ENCODE results near the gene BABAM1. TPM values are rescaled to one million over a fixed set of nuclear protein-coding genes. Genes with fewer than 3 reads are reported as not detected.

BABAM1 gene
- total RNA-seq, 1 donor from 2014 or later: 79.1 TPM

- Mint-ChIP-seq H3K4me3 (no peak overlapping the region), H3K27ac (ENCODE audit: unreplicated experiment) (no peak overlapping the region), H3K9me3 (no peaks in the 10 kb centered on the region), H3K36me3 (ENCODE audit: low read depth) (no peaks in the 10 kb centered on the region), H3K4me1 (peaks cover 6% of the 10 kb centered on the region), H3K27me3 (ENCODE audit: low read depth) (peaks cover 2% of the 10 kb centered on the region)
- DNase-seq (ENCODE audit: low read depth, low spot score): no peak
- TF ChIP-seq, protein P1, sequence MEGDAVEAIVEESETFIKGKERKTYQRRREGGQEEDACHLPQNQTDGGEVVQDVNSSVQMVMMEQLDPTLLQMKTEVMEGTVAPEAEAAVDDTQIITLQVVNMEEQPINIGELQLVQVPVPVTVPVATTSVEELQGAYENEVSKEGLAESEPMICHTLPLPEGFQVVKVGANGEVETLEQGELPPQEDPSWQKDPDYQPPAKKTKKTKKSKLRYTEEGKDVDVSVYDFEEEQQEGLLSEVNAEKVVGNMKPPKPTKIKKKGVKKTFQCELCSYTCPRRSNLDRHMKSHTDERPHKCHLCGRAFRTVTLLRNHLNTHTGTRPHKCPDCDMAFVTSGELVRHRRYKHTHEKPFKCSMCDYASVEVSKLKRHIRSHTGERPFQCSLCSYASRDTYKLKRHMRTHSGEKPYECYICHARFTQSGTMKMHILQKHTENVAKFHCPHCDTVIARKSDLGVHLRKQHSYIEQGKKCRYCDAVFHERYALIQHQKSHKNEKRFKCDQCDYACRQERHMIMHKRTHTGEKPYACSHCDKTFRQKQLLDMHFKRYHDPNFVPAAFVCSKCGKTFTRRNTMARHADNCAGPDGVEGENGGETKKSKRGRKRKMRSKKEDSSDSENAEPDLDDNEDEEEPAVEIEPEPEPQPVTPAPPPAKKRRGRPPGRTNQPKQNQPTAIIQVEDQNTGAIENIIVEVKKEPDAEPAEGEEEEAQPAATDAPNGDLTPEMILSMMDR (conservative IDR thresholded peaks at IDR 0.05): no peak
Observed at GRCh38 chr19:17259934-17260333, 7.3 kb upstream of the BABAM1 start.

GRCh38 chr19:17260842-17261325 is 6.4 kb upstream of the BABAM1 start:
- Mint-ChIP-seq H3K27ac (ENCODE audit: unreplicated experiment) (peak overlapping the region; percentile 52), H3K36me3 (ENCODE audit: low read depth) (no peaks in the 10 kb centered on the region), H3K27me3 (ENCODE audit: low read depth) (peaks cover 2% of the 10 kb centered on the region), H3K9me3 (no peaks in the 10 kb centered on the region), H3K4me3 (no peak overlapping the region), H3K4me1 (peaks cover 6% of the 10 kb centered on the region)
- TF ChIP-seq, protein P1 (conservative IDR thresholded peaks at IDR 0.05): peak; percentile 98
- peak; percentile 88 for DNase-seq (ENCODE audit: low read depth, low spot score)

GRCh38 chr19:17262557-17262956 is 4.7 kb upstream of the BABAM1 start:
- peaks cover 13% of the 10 kb centered on the region for H3K4me1 Mint-ChIP-seq
- DNase-seq (ENCODE audit: low read depth, low spot score): no peak
- no peak overlapping the region for H3K27ac Mint-ChIP-seq (ENCODE audit: unreplicated experiment)

DNA sequence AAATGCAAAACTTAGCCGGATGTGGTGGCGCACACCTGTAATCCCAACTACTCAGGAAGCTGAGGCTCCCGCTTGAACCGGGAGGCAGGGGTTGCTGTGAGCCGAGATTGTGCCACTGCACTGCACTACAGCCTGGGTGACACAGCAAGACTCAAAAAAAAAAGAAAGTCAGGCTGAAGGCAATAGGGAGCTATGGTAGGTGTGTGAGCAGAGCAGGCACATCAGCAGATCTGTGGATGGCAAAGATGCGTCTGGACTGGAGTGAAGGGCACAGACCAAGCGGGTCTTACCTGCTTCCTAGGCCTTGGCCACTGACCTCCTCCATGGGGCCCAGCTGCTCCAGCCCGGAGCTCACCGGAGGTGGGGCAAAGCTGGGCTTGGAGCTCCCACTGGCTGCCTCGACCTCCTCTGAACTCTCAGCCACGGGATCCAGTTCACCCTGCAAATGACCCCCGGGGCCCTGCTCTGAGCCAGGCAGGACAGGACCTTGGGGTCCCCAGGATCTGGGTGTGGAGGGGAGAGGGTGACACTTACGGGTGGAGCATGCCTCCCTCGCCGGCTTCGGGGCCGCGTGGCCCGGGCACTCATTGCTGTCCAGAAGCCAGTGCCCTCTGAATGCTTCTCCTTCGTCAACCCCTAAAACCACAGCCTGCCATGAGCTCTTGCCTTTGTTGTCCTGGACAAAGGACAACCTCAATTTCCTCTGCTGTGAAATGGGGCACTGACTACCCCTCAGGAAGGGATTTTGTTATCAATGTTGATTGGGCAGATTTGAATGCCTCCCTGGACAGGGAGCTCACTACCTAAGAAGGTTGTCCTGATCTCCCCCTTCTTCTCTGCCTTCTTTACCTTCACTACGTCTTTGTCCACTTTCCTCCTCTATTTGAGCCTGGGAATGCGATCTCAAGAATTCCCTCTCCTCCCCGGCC is 3.3 kb upstream of the BABAM1 start:
- Mint-ChIP-seq H3K4me1 (peaks cover 20% of the 10 kb centered on the region), H3K9me3 (peaks cover 5% of the 10 kb centered on the region), H3K4me3 (no peak overlapping the region), H3K27me3 (ENCODE audit: low read depth) (peaks cover 5% of the 10 kb centered on the region), H3K36me3 (ENCODE audit: low read depth) (no peaks in the 10 kb centered on the region), H3K27ac (ENCODE audit: unreplicated experiment) (no peak overlapping the region)
- TF ChIP-seq, protein P1 (conservative IDR thresholded peaks at IDR 0.05): no peak
- no peak for DNase-seq (ENCODE audit: low read depth, low spot score)

More at GRCh38 chr19:17262557-17262956, 4.7 kb upstream of the BABAM1 start:
- peaks cover 5% of the 10 kb centered on the region for H3K9me3 Mint-ChIP-seq
- no peaks in the 10 kb centered on the region for H3K36me3 Mint-ChIP-seq (ENCODE audit: low read depth)
- H3K4me3 Mint-ChIP-seq: no peak overlapping the region
- peaks cover 5% of the 10 kb centered on the region for H3K27me3 Mint-ChIP-seq (ENCODE audit: low read depth)
- TF ChIP-seq, protein P1 (conservative IDR thresholded peaks at IDR 0.05): no peak

DNA sequence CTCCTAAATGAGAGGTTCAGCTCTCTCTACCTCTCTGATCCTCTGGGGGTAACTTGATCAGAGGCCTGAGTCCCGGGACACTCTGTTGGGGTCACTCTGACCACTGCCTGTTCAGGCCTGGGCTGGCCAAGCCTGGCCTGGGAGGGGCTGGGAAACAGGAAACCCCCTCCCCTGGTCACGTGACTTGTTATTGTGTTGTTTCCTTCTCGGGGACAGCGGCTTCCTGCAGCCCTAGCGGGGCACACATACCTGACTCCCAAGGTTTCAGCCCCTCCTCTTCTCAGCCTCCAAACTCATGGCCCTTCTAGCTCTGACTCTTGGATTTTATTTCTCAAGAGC is 2.6 kb upstream of the BABAM1 start, which contains the start of gene USHBP1:
Gene USHBP1 (minus strand): TSS at position 105 of the 339 bp plus-strand sequence. CDS start 446 bp downstream, outside the sequence.
- Mint-ChIP-seq H3K27me3 (ENCODE audit: low read depth) (peaks cover 5% of the 10 kb centered on the region), H3K4me3 (no peak within 1 kb of the TSS), H3K4me1 (peaks cover 20% of the 10 kb centered on the region), H3K27ac (ENCODE audit: unreplicated experiment) (no peak within 1 kb of the TSS), H3K9me3 (peaks cover 5% of the 10 kb centered on the region), H3K36me3 (ENCODE audit: low read depth) (no peaks in the 10 kb centered on the region)
- DNase-seq (ENCODE audit: low read depth, low spot score): no peak
- TF ChIP-seq, protein P1 (conservative IDR thresholded peaks at IDR 0.05): no peak

All from neural crest cell (in vitro differentiated cells).